HTR-8/SVneo (cell line): ENCODE results near the gene FZD10.

ENCODE experiments used
- DNase-seq: peaks from one replicate; pipeline ENCODE4 v3.0.0; 2011; ENCODE audit warnings: low spot score, mixed read lengths; ENCODE audit not compliant: insufficient read length
- FAIRE-seq: peaks from 2 replicates; lab custom pipeline; 2011; peaks lifted over from hg19 to GRCh38; lab: Jason Lieb, UNC

Gene FZD10

GRCh38 chr12:130201037-130201436 is 38.8 kb downstream of the FZD10 start:
- DNase-seq (no peak), FAIRE-seq (no peak)

- FAIRE-seq: no peak
- DNase-seq: no peak
These were observed 39.9 kb downstream of the FZD10 start for GRCh38 chr12:130202201-130202600.

GRCh38 chr12:130203151-130203550 is 40.9 kb downstream of the FZD10 start:
- FAIRE-seq: no peak

GRCh38 chr12:130204541-130204953 is 42.3 kb downstream of the FZD10 start:
- DNase-seq (no peak), FAIRE-seq (no peak)

More at GRCh38 chr12:130203151-130203550, 40.9 kb downstream of the FZD10 start:
- DNase-seq: no peak

GRCh38 chr12:130205495-130205894 is 43.2 kb downstream of the FZD10 start:
- FAIRE-seq (no peak), DNase-seq (no peak)

GRCh38 chr12:130212384-130212989 is 50.2 kb downstream of the FZD10 start:
- FAIRE-seq (no peak), DNase-seq (no peak)

GRCh38 chr12:130213249-130213648 is 51.0 kb downstream of the FZD10 start:
- DNase-seq (no peak), FAIRE-seq (no peak)

- DNase-seq: no peak
- FAIRE-seq: no peak
These were observed 52.6 kb downstream of the FZD10 start for GRCh38 chr12:130214686-130215395.
